ENCODE measurements around the gene ZNF43.
"Not testable (repeated sequence)": the region's sequence is repeated elsewhere in the genome, so short reads cannot be mapped to it uniquely, and the experiment has no call there.

Gene ZNF43

DNA sequence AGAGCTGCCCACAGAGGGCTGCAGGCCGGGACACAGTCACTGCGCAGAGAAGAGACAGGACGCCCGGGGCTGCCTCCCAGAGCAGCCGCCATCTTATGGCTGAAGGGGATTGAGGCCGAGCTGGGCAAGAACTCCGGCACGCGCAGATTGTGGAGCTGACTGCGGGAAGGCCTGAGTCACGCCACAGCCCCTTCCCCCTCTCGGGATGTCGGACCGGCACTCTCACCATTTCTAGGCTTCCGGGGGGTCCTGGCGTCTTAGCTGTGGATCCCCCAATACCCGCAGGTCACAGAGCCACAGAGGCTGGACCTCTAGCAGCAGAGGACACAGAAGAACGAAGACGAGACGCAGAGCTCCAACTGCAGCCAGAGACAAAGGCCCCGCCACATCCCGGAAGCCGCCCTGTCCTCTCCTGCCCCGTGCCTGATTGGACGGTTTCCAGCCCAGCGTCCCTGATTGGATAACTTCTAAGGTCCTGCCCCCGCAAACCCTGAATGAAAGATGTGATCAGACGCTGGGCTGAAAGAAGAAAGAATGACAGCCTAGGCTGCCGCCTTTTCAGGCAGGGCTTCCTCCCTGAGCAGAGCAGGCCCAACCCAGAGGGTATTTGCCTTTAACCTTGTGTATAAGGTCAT is at the start of gene ZNF43:
TSS of gene ZNF43 (minus strand) at position 373 of the 635 bp plus-strand sequence. CDS start at position 229, 144 bp downstream.
- peak; percentile 92 for DNase-seq

DNA sequence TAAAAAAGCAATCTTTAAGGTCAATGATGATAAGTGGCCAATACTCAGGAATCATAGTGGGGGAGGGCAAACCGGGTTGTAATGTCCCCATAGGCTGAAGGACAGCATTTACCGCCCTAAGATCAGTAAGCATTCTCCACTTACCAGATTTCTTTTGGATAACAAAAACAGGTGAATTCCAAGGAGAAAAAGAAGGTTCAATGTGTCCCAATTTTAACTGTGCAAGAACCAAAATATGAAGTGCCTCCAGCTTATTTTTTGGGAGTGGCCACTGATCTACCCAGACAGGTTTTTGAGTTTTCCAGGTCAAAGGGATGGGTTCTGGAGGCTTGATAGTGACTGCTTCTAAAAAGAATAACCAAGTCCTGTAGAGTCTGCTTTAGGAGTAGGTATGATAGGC is 49.5 kb upstream of the ZNF43 start:
- DNase-seq = not testable (repeated sequence)

DNA sequence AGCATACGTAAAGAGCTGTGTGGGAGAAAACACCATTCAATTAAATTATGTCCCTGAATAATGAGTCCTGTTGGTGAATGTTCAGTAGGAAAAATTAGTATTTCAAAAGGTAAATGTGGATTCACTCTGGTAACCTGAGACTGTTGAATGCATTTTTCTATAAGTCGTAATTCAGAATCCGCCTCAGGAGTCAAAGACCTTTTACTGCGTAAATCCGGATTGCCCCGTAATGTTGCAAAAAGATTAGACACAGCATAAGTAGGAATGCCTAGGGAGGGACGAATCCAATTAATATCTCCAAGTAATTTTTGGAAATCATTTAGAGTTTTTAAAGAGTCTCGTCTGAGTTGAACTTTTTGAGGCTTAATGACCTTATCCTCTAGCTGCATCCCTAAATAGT is 48.8 kb upstream of the ZNF43 start:
- not testable (repeated sequence) for DNase-seq

DNA sequence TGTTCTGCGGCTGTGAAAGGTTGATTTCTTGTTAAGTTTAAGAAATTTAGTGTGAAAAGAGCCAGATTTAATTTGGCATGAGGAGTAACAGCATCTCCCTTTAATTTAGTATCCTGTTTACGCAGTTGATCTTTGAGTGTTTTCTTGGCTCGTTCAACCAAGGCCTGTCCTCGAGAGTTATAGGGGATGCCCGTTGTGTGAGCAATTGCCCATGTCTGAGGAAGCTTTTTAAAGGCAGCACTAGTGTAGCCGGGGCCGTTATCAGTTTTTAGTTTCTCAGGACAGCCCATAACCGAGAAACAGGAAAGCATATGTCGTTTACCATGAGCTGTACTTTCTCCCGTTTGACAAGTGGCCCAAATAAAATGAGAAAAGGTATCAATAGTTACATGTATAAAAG is 47.5 kb upstream of the ZNF43 start:
- no peak for DNase-seq

DNA sequence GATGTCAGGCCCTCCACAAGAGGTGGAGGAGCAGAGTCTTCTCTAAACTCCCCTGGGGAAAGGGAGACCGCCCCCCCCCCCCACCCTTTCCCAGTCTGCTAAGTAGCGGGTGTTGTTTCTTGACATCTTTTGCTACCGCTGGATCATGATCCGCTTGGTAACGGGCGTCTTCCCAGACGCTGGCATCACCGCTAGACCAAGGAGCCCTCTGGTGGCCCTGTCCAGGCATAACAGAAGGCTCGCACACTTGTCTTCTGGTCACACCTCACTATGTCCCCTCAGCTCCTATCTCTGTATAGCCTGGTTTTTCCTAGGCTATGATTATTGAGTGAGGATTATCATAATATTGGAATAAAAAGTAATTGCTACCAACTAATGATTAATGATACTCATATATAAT is 44.8 kb upstream of the ZNF43 start:
- not testable (repeated sequence) for DNase-seq

DNA sequence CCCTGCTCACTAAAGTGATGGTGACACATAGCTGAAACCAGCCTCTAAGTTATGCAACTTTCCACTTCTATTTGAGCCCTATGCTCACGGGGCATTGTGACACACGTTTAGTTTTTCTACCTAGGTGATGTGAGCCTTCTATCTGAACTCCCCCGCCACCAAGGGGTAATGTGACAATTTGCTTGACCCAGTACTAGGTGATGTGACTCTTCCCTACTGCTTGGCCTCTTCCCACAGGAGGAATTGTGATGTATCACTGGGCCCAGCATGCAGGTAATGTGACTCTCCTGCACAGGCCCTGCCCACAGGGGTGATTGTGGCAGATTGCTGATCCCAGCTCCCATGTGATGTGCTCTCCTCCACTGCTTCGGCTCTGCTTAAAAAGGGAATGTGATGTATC is 42.7 kb upstream of the ZNF43 start:
- DNase-seq = no peak

DNA sequence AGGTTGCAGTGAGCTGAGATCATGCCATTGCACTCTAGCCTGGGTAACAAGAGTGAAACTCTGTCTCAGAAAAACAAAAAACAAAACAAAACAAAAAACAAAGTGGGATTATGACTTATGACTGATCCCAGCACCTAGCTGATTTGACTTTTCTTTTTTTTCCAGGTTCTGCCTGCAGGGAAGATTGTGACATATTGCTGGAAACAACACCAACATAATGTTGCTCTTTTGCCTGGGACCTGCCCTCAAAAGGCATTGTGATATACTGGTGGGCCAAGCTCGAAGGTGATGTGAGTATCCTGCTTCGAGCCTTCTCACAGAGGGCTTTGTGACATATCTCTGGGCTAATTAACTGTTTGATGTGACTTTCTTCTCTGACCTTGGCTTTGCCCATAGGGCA is 42.0 kb upstream of the ZNF43 start:
- no peak for DNase-seq

DNA sequence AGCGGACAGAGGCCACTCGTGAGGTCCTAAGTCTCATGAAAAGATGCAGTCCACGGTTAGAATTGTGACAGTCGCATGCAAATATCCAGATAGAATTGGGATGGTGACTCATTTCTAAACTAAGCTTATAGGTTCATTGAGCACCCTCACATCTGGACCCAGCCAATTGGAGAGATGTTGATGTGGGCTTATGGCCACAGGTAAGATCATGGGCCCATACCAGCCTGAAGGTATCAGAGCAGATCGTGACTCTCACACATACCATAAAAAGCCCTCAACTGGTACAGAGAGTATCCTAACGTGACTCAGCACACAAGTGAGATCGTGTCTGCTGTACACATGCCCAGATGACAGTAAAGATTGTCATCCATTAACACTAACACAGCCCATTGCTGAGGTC is 40.6 kb upstream of the ZNF43 start:
- not testable (repeated sequence) for DNase-seq

DNA sequence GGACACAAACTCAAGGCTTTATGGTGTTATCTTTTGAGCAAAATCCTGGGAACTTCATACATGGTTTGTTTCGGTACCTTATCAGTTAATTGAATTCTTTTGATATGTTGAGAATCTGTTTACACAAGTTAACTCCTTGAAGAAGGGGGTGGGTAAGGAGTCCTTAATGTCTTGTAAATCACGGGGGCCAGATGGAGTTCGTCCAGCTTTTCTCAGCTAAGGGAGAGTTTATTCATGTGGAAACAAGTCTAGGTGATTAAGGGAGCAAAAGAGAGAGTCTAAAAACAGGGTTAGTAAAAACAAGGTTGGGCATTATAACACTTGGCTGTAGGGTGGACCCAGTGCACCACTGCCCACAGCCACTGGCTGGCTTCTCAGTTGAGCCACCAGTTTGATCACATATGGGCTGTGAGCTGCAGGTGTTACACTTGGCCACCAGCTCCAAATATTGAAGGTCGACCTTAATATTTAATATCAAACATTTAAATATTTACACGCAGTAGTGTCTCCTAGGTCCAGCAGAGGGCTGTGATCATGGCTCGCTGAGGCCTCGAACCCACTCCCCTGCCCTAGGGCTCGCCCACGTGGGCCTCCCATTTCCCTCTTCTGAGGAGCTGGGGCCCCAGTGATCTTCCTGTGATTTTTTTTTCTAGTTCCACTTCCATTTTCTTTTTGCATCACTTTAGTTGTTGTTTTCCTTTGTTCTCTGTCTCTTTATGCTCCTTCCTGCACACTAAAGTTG is 21.0 kb upstream of the ZNF43 start:
- no peak for DNase-seq

DNA sequence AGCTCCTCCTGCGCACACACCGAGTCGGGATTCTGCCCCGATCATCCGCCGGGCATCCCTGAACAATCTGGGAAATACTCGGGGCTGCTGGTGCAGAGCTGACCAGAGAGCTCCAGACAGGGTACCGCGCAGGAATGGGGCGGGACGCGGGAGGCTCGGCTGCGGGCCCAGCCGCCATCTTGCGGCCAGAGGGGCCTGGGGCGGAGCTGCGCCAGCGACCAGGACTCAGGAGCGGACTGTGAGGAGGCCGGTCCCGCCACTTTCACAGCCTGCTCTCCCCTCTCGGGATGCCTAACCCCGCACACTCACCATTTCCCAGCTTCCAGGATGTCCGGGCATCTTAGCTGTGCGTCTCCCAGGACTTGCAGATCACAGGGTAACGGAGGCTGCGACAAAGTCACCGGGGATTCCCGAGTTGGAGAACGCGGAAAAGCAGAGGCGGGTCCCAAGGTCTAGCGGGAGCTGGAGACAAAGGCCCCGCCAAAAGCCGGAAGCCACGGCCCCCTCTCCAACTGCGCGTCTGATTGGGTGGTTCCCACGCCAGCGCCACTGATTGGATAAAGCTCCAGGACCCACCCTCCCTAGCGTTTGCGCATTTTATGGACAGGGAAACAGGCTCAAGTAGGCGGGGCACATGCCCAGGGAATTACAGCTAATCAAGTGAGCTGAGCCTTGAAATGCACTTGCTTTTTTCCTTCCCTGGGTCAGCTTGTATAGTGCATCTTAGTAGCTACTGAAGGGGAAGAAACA is 15.8 kb upstream of the ZNF43 start:
- DNase-seq = peak; percentile 95

DNA sequence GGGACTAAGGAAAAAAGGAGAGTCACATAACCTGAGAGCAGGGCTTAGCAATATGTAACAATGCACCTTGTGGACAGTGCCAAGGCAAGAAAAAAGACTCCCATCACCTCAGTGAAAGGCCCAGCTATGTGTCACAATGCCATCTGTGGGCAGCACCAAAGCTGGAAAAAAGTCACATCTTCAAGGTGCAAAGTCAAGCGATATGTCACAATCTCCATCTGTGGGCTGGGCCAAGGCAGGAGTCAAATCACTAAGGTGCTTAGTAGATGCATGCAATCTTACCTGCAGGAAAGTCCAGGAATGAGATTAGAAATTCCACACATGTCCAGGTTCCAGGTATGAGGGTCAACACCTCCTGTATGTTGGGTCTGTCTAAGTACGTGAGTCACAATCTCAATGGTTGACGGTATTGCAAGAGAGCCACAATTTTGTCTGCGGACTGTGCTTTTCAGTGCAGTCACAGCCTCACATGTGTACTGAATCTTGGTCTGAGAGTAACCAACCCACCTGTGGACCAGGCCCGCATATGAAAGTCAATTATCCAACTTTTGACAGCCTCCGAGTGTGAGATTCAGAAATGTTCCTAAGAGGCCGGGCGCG is 14.8 kb upstream of the ZNF43 start:
- no peak for DNase-seq

DNA sequence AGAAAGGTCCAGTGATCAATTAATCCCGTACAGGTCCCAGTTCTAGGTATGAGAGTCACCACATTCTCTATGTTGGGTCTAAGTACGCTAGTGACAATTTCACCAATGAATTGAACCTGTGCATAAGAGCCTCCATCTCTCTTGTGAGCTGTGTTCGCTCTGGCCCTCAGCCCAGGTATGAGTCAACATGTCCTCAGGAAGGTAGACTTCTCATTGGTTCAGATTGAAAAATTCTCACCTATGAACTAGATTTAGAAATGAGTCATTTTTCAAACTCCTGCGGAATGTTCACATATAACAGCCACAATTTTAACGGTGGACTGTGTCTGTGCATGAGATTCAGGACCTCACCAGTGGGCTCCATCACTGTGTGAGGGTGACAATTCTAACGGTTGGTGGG is 12.7 kb upstream of the ZNF43 start:
- no peak for DNase-seq

DNA sequence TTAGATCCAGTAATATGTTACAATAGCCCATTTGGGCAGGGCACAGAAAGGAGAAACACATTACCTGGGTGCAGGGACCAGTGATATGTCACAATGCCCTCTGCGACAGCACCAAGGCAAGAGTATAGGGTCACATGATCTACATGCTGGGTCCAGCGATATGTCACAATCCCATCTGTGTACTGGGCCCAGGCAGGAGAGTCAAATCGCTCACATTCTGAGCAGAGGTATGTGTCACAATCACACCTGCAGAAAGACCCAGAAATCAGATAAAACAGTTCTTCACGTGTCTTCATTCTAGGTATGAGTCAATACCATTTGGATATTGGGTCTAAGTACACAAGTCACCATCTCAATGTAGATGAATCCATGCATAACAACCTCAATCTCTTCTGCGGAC is 7.1 kb upstream of the ZNF43 start:
- DNase-seq = no peak

DNA sequence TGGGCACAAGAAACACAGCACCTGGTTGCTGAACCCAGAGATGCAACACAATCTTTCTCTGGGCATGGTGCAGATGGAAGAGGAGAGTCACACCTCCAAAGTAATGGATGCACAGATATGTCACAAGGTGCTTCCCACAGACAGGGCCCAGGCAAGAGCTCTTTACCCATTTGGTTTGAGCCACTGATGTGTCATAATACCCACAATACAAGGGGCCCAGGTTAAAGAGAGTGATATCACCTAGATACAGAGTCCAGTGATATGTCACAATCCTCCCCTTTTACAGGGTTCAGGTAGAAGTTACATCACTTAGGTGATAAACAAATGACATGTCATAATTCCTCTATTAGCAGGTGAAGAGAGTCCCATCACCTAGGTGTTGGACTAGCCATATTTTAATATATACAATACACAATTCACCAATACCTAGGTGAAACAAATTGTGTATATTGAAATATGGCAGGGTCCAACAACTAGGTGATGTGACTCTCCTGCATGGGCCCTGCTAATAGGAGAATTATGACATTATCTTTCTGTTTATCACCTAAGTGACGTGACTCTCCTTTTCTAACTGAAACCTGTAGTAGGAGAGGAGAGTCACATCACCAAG is 5.6 kb upstream of the ZNF43 start:
- DNase-seq = no peak

DNA sequence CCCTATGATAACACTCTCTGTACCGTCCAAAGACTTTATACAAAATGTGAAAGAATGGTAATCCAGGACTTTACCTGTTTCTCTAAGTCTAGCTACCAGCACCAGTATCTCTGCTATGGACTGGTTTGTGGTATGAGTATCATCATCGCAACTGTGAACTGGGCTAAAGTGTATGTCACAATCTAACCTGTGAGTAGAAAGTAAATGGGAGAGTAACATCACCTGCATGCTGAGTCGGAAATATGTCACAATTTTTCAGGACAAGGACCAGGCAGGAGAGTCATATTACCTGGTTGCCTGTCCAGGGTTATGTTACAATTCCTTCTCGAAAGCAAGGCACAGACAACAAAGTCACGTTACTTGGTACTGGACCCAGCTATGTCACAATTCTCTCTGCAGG is 5.1 kb upstream of the ZNF43 start:
- DNase-seq = no peak

DNA sequence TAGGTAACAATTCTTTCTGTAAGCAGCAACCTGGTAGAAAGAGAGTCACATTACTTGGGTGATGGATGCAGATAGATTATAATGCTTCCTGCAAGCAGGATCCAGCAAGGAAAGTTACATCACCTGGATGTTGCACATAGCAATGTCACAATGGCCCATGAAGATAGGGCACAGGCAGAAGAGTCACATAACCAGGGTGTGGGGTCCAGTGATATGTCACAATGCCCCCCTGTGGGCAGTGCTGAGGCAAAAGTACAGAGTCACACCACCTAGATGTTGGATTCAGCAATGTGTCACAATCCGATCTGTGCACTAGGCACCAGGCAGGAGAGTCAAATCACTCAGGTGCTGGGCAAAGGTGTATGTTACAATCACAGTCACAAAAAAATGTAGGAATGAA is 4.0 kb upstream of the ZNF43 start:
- no peak for DNase-seq

DNA sequence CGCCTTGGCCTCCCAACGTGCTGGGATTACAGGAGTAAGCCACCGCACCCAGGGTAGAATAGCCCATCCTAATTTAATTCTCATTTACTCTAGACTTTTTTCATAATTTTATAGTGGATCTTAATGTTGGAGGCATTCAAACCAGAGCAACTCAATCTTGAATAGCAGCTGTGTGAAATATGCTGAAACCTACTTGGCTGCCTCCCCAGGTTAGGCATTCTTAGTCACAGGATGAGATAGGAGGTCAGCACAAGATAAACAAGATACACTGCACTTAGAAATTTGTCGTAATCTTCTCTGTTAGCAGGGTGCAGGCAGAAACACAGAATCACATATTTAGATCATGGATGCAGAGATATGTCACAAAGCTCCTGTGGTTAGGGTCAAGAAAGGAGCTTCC is 2.7 kb upstream of the ZNF43 start:
- DNase-seq = no peak

DNA sequence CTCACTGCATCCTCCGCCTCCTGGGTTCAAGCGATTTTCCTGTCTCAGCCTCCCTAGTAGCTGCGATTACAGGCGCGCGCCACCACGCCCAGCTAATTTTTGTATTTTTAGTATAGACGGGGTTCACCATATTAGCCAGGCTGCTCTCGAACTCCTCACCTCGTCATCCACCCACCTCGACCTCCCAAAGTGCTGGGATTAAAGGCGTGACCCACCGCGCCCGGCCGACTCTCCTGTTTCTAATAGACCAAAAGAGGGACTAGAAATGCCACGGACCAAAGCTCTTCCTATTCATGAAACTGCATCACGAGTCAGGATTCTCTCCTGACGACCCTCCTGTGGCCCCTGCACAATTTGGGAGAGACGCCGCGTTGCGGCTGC is 563 bp downstream of the ZNF43 start:
- no peak for DNase-seq

DNA sequence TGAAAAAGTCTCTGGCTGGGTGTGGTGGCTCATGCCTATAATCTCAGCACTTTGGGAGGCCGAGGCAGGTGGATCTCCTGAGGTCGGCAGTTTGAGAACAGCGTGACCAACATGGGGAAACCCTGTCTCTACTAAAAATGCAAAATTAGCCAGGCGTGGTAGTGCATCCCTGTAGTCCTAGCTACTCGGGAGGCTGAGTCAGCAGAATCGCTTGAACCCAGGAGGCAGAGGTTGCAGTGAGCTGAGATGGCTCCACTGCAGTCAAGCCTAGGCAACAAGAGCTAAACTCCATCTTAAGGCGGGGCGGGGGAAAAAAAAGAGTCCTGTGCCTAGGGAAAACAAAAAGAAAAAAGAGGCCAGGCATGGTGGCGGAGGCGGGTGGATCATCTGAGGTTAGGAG is 2.2 kb downstream of the ZNF43 start:
- DNase-seq = no peak

DNA sequence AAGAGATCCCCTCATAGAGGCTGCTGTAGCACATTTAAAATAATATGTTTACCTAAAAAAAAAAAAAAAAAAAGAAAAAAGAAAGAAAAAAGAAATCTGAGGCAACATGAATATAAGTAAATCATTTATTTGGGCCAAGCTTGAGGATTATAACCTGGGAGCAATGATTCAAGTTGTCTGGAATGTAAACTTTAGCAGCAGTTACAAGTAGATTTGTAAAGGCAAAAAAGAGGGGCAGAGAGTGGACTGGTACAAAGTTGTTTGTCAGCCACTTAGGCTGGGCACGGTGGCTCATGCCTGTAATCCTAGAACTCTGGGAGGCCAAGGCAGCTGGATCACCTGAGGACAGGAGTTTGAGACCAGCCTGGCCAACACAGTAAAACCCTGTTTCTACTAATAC is 11.3 kb downstream of the ZNF43 start:
- no peak for DNase-seq

DNA sequence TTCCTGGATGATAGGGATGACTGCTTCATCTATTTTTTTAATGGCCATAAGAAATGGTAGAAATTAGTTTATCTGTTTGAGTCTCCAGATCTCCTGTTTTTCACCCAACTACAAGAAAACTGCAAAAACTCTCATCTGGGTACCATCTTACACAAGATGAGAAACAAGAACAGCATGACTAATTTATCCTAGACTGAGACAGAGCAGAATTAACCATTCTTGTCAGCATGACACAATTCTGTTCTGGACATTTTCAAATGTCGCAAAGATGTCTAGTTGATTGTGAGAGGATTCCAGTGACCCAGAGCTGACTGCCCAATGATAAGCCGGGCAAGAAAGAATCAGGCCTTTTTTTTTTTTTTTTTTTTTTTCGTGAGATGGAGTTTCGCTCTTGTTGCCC is 12.8 kb downstream of the ZNF43 start:
- no peak for DNase-seq

DNA sequence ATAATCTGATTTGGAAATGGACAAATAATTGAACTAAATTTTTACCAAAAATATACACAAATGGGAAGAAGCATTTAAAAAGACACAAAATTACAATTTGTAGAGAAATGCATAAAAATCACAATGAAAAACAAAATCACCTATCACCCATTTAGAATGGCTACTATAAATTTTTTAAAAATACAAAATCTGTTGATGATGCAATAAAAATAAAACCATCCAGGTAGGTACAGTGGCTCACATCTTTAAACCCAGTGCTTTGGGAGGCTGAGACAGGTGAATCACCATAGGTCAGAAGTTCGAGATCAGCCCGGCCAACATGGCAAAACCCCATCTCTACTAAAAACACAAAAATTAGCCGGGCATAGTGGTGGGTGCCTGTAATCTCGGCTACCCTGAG is 23.5 kb downstream of the ZNF43 start:
- no peak for DNase-seq

DNA sequence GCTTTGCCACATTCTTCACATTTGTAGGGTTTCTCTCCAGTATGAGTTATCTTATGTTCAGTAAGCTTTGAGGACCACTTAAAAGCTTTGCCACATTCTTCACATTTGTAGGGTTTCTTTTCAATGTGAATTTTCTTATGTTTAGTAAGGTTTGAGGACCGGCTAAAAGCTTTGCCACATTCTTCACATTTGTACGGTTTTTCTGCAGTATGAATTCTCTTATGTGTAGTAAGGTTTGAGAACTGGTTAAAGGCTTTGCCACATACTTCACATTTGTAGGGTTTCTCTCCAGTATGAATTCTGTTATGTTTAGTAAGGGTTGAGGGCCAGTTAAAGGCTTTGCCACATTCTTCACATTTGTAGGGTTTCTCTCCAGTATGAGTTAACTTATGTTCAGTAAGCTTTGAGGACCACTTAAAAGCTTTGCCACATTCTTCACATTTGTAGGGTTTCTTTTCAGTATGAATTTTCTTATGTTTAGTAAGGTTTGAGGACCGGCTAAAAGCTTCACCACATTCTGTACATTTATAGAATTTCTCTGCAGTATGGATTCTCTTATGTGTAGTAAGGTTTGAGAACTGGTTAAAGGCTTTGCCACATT is 27.5 kb downstream of the ZNF43 start:
- not testable (repeated sequence) for DNase-seq

Data from NCI-H2171 (cell line).